Ishikawa (cell line): ENCODE measurements around the gene RNU6-7.

Source experiments
- EGR1 ChIP-seq: IDR thresholded peaks from 2 replicates; pipeline ENCODE4 v1.6.1; 2012
- EP300 ChIP-seq: IDR thresholded peaks from 2 replicates; pipeline ENCODE4 v1.6.1; 2012; ENCODE audit warnings: borderline replicate concordance
- FOXM1 ChIP-seq: IDR thresholded peaks from 2 replicates; pipeline ENCODE4 v1.6.1; 2012; ENCODE audit warnings: low read depth, borderline replicate concordance
- NFIC ChIP-seq: IDR thresholded peaks from 2 replicates; pipeline ENCODE4 v1.6.1; 2012
- RAD21 ChIP-seq: IDR thresholded peaks from 2 replicates; pipeline ENCODE4 v1.6.1; 2012; ENCODE audit warnings: low read depth
- TAF1 ChIP-seq: IDR thresholded peaks from 2 replicates; pipeline ENCODE4 v1.6.1; 2012; ENCODE audit warnings: low read depth, mild to moderate bottlenecking
- TEAD4 ChIP-seq: IDR thresholded peaks from 2 replicates; pipeline ENCODE4 v1.6.1; 2012
- YY1 ChIP-seq: IDR thresholded peaks from 2 replicates; pipeline ENCODE4 v1.6.1; 2012; ENCODE audit warnings: low read depth
- TF ChIP-seq, protein P1 (sequence below): IDR thresholded peaks from 2 replicates; pipeline ENCODE4 v1.6.1; 2012
- TF ChIP-seq, protein P2 (sequence below): IDR thresholded peaks from 2 replicates; pipeline ENCODE4 v1.6.1; 2012; ENCODE audit warnings: low read depth, mild to moderate bottlenecking
- TF ChIP-seq, protein P3 (sequence below): IDR thresholded peaks from 2 replicates; pipeline ENCODE4 v1.6.1; 2012

DNA sequence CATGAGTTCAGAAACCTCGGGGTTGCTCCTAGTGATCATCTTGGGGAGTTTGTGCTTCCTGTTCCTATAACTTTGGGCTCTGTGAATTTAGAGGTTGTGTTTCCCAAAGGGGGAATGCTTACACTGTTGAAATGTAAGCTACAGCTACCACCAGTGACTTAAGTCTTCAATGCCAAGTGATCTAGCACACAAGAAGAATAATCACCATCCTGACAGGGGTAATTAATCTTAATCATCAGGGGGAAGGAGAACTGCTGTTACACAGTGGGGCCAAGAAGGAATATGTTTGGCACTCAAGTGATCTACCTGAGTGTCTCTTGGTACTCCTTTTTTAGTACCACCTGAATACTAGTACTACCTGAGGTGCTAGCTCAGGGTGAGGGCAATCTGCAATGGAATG lies 34.9 kb upstream of the RNU6-7 start:
- TF ChIP-seq, protein P1, sequence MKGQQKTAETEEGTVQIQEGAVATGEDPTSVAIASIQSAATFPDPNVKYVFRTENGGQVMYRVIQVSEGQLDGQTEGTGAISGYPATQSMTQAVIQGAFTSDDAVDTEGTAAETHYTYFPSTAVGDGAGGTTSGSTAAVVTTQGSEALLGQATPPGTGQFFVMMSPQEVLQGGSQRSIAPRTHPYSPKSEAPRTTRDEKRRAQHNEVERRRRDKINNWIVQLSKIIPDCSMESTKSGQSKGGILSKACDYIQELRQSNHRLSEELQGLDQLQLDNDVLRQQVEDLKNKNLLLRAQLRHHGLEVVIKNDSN, result no peak
- TF ChIP-seq, protein P2, sequence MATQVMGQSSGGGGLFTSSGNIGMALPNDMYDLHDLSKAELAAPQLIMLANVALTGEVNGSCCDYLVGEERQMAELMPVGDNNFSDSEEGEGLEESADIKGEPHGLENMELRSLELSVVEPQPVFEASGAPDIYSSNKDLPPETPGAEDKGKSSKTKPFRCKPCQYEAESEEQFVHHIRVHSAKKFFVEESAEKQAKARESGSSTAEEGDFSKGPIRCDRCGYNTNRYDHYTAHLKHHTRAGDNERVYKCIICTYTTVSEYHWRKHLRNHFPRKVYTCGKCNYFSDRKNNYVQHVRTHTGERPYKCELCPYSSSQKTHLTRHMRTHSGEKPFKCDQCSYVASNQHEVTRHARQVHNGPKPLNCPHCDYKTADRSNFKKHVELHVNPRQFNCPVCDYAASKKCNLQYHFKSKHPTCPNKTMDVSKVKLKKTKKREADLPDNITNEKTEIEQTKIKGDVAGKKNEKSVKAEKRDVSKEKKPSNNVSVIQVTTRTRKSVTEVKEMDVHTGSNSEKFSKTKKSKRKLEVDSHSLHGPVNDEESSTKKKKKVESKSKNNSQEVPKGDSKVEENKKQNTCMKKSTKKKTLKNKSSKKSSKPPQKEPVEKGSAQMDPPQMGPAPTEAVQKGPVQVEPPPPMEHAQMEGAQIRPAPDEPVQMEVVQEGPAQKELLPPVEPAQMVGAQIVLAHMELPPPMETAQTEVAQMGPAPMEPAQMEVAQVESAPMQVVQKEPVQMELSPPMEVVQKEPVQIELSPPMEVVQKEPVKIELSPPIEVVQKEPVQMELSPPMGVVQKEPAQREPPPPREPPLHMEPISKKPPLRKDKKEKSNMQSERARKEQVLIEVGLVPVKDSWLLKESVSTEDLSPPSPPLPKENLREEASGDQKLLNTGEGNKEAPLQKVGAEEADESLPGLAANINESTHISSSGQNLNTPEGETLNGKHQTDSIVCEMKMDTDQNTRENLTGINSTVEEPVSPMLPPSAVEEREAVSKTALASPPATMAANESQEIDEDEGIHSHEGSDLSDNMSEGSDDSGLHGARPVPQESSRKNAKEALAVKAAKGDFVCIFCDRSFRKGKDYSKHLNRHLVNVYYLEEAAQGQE, result no peak
- TF ChIP-seq EP300, result no peak
- no peak for TF ChIP-seq RAD21
- TF ChIP-seq NFIC, result no peak
- no peak for TF ChIP-seq YY1
- no peak for TF ChIP-seq FOXM1
- no peak for TF ChIP-seq EGR1
- no peak for TF ChIP-seq TEAD4
- no peak for TF ChIP-seq TAF1
- TF ChIP-seq, protein P3, sequence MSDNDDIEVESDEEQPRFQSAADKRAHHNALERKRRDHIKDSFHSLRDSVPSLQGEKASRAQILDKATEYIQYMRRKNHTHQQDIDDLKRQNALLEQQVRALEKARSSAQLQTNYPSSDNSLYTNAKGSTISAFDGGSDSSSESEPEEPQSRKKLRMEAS, result no peak
